A673 (cell line): ENCODE data around the gene GJD2. TPM values are rescaled to one million over a fixed set of nuclear protein-coding genes. Genes with fewer than 3 reads are reported as not detected.

Experiments
- BruUV-seq: library from RNA; stranded (reverse); fragments of 400-500 nt; replicated peaks from 2 replicates; lab custom pipeline; 2021; lab: Mats Ljungman, UMichigan
- CTCF ChIA-PET: fragments of 300-600 bp; sonication (Branson Sonifier 250); formaldehyde crosslinking; loops from one replicate; lab custom pipeline; 2022; ENCODE audit warnings: antibody characterized with exemption; lab: Charles Lee
- POLR2A ChIA-PET: fragments of 300-600 bp; sonication (Branson Sonifier 250); formaldehyde crosslinking; loops from one replicate; lab custom pipeline; 2022; ENCODE audit warnings: antibody characterized with exemption; ENCODE audit not compliant: low non-redundant PET; lab: Charles Lee
- DNase-seq: peaks from one replicate; pipeline ENCODE4 v3.0.0-alpha.2; 2015; ENCODE audit warnings: low spot score
- H3K27ac ChIP-seq: fragments of 200-600 bp; sonication (generic); 2 replicates; pipeline ENCODE4 v1.5.1; 2016; ENCODE audit warnings: mixed run types, low read depth, mild to moderate bottlenecking, mixed read lengths, antibody characterized with exemption, low read length; ENCODE audit not compliant: poor library complexity, severe bottlenecking
- H3K27me3 ChIP-seq: fragments of 200-600 bp; sonication (generic); replicated peaks from 2 replicates; pipeline ENCODE4 v1.6.1; 2017; ENCODE audit warnings: mixed run types, low read depth, mild to moderate bottlenecking, mixed read lengths, antibody characterized with exemption, low read length; ENCODE audit not compliant: insufficient read depth, poor library complexity
- H3K36me3 ChIP-seq: fragments of 200-600 bp; sonication (generic); 2 replicates; pipeline ENCODE4 v1.6.1; 2016; ENCODE audit warnings: mixed run types, mild to moderate bottlenecking, mixed read lengths, antibody characterized with exemption, low read length; ENCODE audit not compliant: insufficient read depth, poor library complexity, severe bottlenecking
- H3K4me1 ChIP-seq: fragments of 200-600 bp; sonication (generic); 2 replicates; pipeline ENCODE4 v1.6.1; 2017; ENCODE audit warnings: mixed run types, mild to moderate bottlenecking, mixed read lengths, antibody characterized with exemption, low read length; ENCODE audit not compliant: insufficient read depth, poor library complexity, severe bottlenecking
- H3K4me3 ChIP-seq: fragments of 200-600 bp; sonication (generic); 2 replicates; pipeline ENCODE4 v1.5.1; 2016; ENCODE audit warnings: low read depth, mixed run types, mild to moderate bottlenecking, mixed read lengths, low read length; ENCODE audit not compliant: poor library complexity, severe bottlenecking
- H3K9me3 ChIP-seq: fragments of 200-600 bp; sonication (generic); 2 replicates; pipeline ENCODE4 v1.6.1; 2016; ENCODE audit warnings: mixed run types, low read depth, mild to moderate bottlenecking, mixed read lengths, antibody characterized with exemption, low read length; ENCODE audit not compliant: poor library complexity, severe bottlenecking
- EZH2 ChIP-seq: fragments of 200-600 bp; sonication (generic); IDR thresholded peaks from 2 replicates; pipeline ENCODE4 v1.6.1; 2017; ENCODE audit warnings: borderline replicate concordance, low read depth, mild to moderate bottlenecking, mixed read lengths, antibody characterized with exemption, low read length; ENCODE audit not compliant: poor library complexity, severe bottlenecking
- intact Hi-C: fragments of 100-400 bp; cut with micrococcal nuclease; formaldehyde crosslinking; loops from one replicate; pipeline ENCODE4 v1.10.0; 2022; ENCODE audit not compliant: unreplicated experiment
- total RNA-seq: library from RNA; stranded (reverse); gene quantifications from 2 replicates; pipeline ENCODE4 v1.2.3, GENCODE V29; 2021
- TF ChIP-seq, protein P1 (sequence below): fragments of 300-800, 200-600 bp; sonication (generic); conservative IDR thresholded peaks from 2 replicates; pipeline ENCODE4 v1.5.1; 2017; ENCODE audit warnings: low read depth, mild to moderate bottlenecking, antibody characterized with exemption, low read length, moderate library complexity, mixed read lengths

GJD2 gene
- total RNA-seq, 1 experiment from 2014 or later, result not detected

DNA sequence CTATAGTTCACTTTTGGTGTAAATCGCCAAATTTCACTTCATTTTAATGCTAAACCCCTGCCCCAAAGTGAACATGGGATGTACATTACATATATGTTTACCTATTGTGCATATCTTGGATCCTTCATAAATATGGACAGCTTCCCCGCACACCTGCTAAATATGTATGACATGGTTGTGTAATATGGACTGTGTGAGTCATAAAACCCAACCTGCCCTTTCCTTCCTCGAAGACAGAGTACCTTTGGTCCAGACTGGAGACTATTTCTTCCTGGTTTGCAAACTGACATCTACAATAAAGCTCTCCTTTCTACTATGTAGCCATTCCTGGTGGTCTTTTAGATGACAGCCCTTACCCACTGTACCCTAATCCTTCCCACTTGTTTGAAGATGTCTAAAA lies 28.1 kb upstream of the GJD2 start:
- intact Hi-C loops, result loop anchor here (2.0 kb wide), 1 partner anchor 14 kb away; no protein-coding TSS in a partner anchor
- no peak for DNase-seq
- ChIA-PET POLR2A (no interaction called here), CTCF (no interaction called here)
- H3K4me1 ChIP-seq, result no peaks in the 10 kb centered on the region
- no peak for TF ChIP-seq EZH2
- TF ChIP-seq, protein P1, sequence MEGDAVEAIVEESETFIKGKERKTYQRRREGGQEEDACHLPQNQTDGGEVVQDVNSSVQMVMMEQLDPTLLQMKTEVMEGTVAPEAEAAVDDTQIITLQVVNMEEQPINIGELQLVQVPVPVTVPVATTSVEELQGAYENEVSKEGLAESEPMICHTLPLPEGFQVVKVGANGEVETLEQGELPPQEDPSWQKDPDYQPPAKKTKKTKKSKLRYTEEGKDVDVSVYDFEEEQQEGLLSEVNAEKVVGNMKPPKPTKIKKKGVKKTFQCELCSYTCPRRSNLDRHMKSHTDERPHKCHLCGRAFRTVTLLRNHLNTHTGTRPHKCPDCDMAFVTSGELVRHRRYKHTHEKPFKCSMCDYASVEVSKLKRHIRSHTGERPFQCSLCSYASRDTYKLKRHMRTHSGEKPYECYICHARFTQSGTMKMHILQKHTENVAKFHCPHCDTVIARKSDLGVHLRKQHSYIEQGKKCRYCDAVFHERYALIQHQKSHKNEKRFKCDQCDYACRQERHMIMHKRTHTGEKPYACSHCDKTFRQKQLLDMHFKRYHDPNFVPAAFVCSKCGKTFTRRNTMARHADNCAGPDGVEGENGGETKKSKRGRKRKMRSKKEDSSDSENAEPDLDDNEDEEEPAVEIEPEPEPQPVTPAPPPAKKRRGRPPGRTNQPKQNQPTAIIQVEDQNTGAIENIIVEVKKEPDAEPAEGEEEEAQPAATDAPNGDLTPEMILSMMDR, result no peak
- H3K4me3 ChIP-seq, result no peak overlapping the region
- peaks cover 37% of the 10 kb centered on the region for H3K27me3 ChIP-seq
- H3K36me3 ChIP-seq, result no peaks in the 10 kb centered on the region
- BruUV-seq, result no TSS peak
- no peaks in the 10 kb centered on the region for H3K9me3 ChIP-seq
- H3K27ac ChIP-seq, result no peak overlapping the region

DNA sequence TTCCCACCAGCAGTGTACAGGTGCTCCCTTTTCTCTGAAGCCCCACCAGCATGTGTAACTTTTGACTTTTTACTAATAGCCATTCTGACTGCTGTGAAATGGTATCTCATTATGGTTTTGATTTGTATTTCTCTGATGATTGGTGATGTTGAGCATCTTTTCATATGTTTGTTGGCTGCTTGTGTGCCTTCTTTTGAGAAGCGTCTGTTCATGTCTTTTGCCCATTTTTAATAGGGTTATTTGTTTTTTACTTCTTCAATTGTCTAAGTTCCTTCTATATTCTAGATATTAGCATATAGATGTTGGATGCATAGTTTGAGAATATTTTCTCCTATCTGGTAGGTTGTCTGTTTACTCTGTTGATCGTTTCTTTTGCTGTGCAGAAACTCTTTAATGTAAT lies 25.9 kb upstream of the GJD2 start:
- TF ChIP-seq EZH2, result no peak
- TF ChIP-seq, protein P1, result no peak
- DNase-seq, result no peak
- Histone ChIP-seq H3K36me3 (no peaks in the 10 kb centered on the region), H3K4me3 (no peak overlapping the region), H3K4me1 (no peaks in the 10 kb centered on the region), H3K27me3 (peaks cover 30% of the 10 kb centered on the region), H3K9me3 (no peaks in the 10 kb centered on the region), H3K27ac (no peak overlapping the region)
- no TSS peak for BruUV-seq
- intact Hi-C loops, result no loop called here
- ChIA-PET CTCF (no interaction called here), POLR2A (no interaction called here)

DNA sequence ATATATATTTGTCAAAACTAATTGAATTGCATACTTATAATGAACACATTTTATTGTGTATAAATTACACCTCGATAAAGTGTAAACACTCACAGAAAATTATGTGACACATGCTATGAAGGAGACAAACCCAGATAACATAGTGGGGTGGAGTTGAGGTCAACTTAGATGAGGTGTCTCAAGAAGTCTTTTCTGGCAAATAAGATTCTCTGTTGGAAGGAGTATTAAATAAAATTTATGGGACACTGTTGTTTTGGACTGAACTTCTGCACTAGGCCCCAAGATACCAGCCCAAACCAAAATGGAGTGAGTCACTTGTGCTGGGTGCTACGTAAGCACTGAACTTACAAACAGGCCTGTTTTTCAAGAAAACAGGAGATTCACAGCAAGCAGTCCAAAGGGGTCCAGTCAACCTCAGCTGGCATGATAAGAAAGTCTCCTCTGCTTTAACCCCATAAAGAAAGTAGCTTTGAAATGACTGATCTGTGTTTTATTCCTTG lies 21.9 kb upstream of the GJD2 start:
- ChIA-PET POLR2A (no interaction called here), CTCF (no interaction called here)
- no peak for TF ChIP-seq EZH2
- TF ChIP-seq, protein P1, result no peak
- Histone ChIP-seq H3K27me3 (peaks cover 41% of the 10 kb centered on the region), H3K36me3 (no peaks in the 10 kb centered on the region), H3K9me3 (no peaks in the 10 kb centered on the region), H3K4me1 (no peaks in the 10 kb centered on the region), H3K4me3 (no peak overlapping the region), H3K27ac (no peak overlapping the region)
- intact Hi-C loops, result no loop called here
- no TSS peak for BruUV-seq
- no peak for DNase-seq
